HEK293 (cell line): Measurements from ENCODE around the gene PRKCE.

ENCODE experiments used
- KLF10 ChIP-seq: fragments of 450-650 bp; IDR thresholded peaks from 2 replicates; pipeline ENCODE4 v1.5.1; 2018; ENCODE audit warnings: missing biosample characterization, mild to moderate bottlenecking, missing genetic modification characterization
- MZF1 ChIP-seq: fragments of 450-650 bp; formaldehyde crosslinking; IDR thresholded peaks from 2 replicates; pipeline ENCODE4 v1.5.1; 2017; ENCODE audit warnings: missing biosample characterization, missing genetic modification characterization, borderline replicate concordance
- ZFP69B ChIP-seq: fragments of 450-650 bp; formaldehyde crosslinking; IDR thresholded peaks from 2 replicates; pipeline ENCODE4 v1.5.1; 2016; ENCODE audit warnings: missing biosample characterization, missing genetic modification characterization
- ZNF223 ChIP-seq: fragments of 450-650 bp; formaldehyde crosslinking; IDR thresholded peaks from 2 replicates; pipeline ENCODE4 v1.5.1; 2016; ENCODE audit warnings: missing biosample characterization, missing genetic modification characterization
- ZNF416 ChIP-seq: fragments of 450-650 bp; formaldehyde crosslinking; IDR thresholded peaks from 2 replicates; pipeline ENCODE4 v1.5.1; 2016; ENCODE audit warnings: missing biosample characterization, missing genetic modification characterization
- ZNF423 ChIP-seq: fragments of 450-650 bp; formaldehyde crosslinking; IDR thresholded peaks from 2 replicates; pipeline ENCODE4 v1.5.1; 2016; ENCODE audit warnings: missing biosample characterization, missing genetic modification characterization
- ZNF529 ChIP-seq: fragments of 450-650 bp; formaldehyde crosslinking; IDR thresholded peaks from 2 replicates; pipeline ENCODE4 v1.5.1; 2017; ENCODE audit warnings: missing genetic modification characterization, missing biosample characterization; ENCODE audit not compliant: insufficient replicate concordance
- ZNF677 ChIP-seq: fragments of 450-650 bp; IDR thresholded peaks from 2 replicates; pipeline ENCODE4 v1.5.0; 2018; ENCODE audit warnings: missing biosample characterization, mild to moderate bottlenecking, missing genetic modification characterization, moderate library complexity
- TF ChIP-seq, protein P1 (sequence below): fragments of 450-650 bp; formaldehyde crosslinking; conservative IDR thresholded peaks from 2 replicates; pipeline ENCODE4 v1.5.1; 2016; ENCODE audit warnings: low read depth, missing biosample characterization, missing genetic modification characterization
- TF ChIP-seq, protein P2 (sequence below): fragments of 450-650 bp; formaldehyde crosslinking; IDR thresholded peaks from 2 replicates; pipeline ENCODE4 v1.5.1; 2016; ENCODE audit warnings: missing biosample characterization, missing genetic modification characterization
- TF ChIP-seq, protein P3 (sequence below): fragments of 450-650 bp; formaldehyde crosslinking; IDR thresholded peaks from 2 replicates; pipeline ENCODE4 v1.5.1; 2016; ENCODE audit warnings: missing biosample characterization, missing genetic modification characterization
- TF ChIP-seq, protein P4 (sequence below): fragments of 450-650 bp; formaldehyde crosslinking; IDR thresholded peaks from 2 replicates; pipeline ENCODE4 v1.5.1; 2016; ENCODE audit warnings: missing biosample characterization, missing genetic modification characterization
- TF ChIP-seq, protein P5 (sequence below): fragments of 450-650 bp; formaldehyde crosslinking; IDR thresholded peaks from 2 replicates; pipeline ENCODE4 v1.5.1; 2016; ENCODE audit warnings: missing biosample characterization, missing genetic modification characterization, borderline replicate concordance

DNA sequence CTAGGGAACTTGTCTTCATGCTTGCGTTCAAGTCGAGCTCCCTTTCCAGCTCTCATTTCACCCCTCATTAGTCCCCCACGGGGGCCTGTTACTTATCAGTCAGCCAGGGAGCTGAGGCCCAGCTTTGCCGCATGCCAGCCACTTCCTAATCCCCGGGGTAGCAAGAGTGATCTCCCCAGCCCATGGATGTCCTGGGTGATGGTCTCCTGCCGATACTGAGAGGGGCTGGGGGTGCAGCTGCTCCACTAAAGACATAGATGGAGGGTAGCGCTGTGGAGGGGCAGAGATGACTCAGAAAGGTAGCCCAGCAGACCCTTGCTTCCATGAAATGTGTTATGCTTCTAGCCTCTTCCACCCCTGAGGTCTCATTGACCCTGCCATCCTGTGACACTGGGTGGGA lies 331.7 kb downstream of the PRKCE start:
- TF ChIP-seq ZNF416 = no peak
- TF ChIP-seq, protein P1, sequence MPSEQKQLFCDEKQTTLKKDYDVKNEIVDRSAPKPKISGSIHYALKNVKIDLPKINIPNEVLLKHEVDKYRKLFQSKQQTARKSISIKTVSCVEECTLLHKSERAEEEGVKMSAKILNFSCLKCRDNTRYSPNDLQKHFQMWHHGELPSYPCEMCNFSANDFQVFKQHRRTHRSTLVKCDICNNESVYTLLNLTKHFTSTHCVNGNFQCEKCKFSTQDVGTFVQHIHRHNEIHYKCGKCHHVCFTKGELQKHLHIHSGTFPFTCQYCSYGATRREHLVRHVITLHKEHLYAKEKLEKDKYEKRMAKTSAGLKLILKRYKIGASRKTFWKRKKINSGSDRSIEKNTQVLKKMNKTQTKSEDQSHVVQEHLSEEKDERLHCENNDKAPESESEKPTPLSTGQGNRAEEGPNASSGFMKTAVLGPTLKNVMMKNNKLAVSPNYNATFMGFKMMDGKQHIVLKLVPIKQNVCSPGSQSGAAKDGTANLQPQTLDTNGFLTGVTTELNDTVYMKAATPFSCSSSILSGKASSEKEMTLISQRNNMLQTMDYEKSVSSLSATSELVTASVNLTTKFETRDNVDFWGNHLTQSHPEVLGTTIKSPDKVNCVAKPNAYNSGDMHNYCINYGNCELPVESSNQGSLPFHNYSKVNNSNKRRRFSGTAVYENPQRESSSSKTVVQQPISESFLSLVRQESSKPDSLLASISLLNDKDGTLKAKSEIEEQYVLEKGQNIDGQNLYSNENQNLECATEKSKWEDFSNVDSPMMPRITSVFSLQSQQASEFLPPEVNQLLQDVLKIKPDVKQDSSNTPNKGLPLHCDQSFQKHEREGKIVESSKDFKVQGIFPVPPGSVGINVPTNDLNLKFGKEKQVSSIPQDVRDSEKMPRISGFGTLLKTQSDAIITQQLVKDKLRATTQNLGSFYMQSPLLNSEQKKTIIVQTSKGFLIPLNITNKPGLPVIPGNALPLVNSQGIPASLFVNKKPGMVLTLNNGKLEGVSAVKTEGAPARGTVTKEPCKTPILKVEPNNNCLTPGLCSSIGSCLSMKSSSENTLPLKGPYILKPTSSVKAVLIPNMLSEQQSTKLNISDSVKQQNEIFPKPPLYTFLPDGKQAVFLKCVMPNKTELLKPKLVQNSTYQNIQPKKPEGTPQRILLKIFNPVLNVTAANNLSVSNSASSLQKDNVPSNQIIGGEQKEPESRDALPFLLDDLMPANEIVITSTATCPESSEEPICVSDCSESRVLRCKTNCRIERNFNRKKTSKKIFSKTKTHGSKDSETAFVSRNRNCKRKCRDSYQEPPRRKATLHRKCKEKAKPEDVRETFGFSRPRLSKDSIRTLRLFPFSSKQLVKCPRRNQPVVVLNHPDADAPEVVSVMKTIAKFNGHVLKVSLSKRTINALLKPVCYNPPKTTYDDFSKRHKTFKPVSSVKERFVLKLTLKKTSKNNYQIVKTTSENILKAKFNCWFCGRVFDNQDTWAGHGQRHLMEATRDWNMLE (tag by site-specific recombination) = no peak
- TF ChIP-seq, protein P2, sequence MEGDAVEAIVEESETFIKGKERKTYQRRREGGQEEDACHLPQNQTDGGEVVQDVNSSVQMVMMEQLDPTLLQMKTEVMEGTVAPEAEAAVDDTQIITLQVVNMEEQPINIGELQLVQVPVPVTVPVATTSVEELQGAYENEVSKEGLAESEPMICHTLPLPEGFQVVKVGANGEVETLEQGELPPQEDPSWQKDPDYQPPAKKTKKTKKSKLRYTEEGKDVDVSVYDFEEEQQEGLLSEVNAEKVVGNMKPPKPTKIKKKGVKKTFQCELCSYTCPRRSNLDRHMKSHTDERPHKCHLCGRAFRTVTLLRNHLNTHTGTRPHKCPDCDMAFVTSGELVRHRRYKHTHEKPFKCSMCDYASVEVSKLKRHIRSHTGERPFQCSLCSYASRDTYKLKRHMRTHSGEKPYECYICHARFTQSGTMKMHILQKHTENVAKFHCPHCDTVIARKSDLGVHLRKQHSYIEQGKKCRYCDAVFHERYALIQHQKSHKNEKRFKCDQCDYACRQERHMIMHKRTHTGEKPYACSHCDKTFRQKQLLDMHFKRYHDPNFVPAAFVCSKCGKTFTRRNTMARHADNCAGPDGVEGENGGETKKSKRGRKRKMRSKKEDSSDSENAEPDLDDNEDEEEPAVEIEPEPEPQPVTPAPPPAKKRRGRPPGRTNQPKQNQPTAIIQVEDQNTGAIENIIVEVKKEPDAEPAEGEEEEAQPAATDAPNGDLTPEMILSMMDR (tag by site-specific recombination) = no peak
- no peak for TF ChIP-seq MZF1 (tag by site-specific recombination)
- TF ChIP-seq ZNF223 (tag by site-specific recombination) = no peak
- no peak for TF ChIP-seq ZNF677 (tag by site-specific recombination)
- no peak for TF ChIP-seq KLF10 (tag by site-specific recombination)
- TF ChIP-seq, protein P3, sequence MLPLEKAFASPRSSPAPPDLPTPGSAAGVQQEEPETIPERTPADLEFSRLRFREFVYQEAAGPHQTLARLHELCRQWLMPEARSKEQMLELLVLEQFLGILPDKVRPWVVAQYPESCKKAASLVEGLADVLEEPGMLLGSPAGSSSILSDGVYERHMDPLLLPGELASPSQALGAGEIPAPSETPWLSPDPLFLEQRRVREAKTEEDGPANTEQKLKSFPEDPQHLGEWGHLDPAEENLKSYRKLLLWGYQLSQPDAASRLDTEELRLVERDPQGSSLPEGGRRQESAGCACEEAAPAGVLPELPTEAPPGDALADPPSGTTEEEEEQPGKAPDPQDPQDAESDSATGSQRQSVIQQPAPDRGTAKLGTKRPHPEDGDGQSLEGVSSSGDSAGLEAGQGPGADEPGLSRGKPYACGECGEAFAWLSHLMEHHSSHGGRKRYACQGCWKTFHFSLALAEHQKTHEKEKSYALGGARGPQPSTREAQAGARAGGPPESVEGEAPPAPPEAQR (tag by site-specific recombination) = no peak
- TF ChIP-seq, protein P4, sequence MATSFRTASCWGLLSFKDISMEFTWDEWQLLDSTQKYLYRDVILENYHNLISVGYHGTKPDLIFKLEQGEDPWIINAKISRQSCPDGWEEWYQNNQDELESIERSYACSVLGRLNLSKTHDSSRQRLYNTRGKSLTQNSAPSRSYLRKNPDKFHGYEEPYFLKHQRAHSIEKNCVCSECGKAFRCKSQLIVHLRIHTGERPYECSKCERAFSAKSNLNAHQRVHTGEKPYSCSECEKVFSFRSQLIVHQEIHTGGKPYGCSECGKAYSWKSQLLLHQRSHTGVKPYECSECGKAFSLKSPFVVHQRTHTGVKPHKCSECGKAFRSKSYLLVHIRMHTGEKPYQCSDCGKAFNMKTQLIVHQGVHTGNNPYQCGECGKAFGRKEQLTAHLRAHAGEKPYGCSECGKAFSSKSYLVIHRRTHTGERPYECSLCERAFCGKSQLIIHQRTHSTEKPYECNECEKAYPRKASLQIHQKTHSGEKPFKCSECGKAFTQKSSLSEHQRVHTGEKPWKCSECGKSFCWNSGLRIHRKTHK (tag by site-specific recombination) = no peak
- TF ChIP-seq ZFP69B (tag by site-specific recombination) = no peak
- TF ChIP-seq ZNF529 = no peak
- TF ChIP-seq, protein P5, sequence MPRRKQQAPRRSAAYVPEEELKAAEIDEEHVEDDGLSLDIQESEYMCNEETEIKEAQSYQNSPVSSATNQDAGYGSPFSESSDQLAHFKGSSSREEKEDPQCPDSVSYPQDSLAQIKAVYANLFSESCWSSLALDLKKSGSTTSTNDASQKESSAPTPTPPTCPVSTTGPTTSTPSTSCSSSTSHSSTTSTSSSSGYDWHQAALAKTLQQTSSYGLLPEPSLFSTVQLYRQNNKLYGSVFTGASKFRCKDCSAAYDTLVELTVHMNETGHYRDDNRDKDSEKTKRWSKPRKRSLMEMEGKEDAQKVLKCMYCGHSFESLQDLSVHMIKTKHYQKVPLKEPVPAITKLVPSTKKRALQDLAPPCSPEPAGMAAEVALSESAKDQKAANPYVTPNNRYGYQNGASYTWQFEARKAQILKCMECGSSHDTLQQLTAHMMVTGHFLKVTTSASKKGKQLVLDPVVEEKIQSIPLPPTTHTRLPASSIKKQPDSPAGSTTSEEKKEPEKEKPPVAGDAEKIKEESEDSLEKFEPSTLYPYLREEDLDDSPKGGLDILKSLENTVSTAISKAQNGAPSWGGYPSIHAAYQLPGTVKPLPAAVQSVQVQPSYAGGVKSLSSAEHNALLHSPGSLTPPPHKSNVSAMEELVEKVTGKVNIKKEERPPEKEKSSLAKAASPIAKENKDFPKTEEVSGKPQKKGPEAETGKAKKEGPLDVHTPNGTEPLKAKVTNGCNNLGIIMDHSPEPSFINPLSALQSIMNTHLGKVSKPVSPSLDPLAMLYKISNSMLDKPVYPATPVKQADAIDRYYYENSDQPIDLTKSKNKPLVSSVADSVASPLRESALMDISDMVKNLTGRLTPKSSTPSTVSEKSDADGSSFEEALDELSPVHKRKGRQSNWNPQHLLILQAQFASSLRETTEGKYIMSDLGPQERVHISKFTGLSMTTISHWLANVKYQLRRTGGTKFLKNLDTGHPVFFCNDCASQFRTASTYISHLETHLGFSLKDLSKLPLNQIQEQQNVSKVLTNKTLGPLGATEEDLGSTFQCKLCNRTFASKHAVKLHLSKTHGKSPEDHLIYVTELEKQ (tag by site-specific recombination) = no peak
- no peak for TF ChIP-seq ZNF423
